ENCODE results near the gene MKLN1.

- TF ChIP-seq MAFK (conservative IDR thresholded peaks at IDR 0.05 in 1 of 2, IDR thresholded peaks at IDR 0.05 in 1 of 2; ENCODE audit: low read length in 2 of 2) (no peak), BRD4 (CRISPR knock-in tag; IDR thresholded peaks at IDR 0.05) (no peak), MEIS2 (CRISPR knock-in tag; IDR thresholded peaks at IDR 0.05) (no peak), ZNF30 (CRISPR knock-in tag; IDR thresholded peaks at IDR 0.05) (no peak), ETV5 (CRISPR knock-in tag; IDR thresholded peaks at IDR 0.05; ENCODE audit: borderline replicate concordance) (no peak), TAF1 (CRISPR knock-in tag; IDR thresholded peaks at IDR 0.05) (no peak), CCAR2 (optimal IDR thresholded peaks at IDR 0.05; ENCODE audit: low read depth, low read length) (no peak), ZBTB34 (CRISPR knock-in tag; IDR thresholded peaks at IDR 0.05) (no peak)
Observed at GRCh38 chr7:131336956-131337355, 9.3 kb downstream of the MKLN1 start.

Data from HepG2 (cell line).